ENCODE measurements around the gene EXOC4.
"Not testable (repeated sequence)": the region's sequence is repeated elsewhere in the genome, so short reads cannot be mapped to it uniquely, and the experiment has no call there.

The EXOC4 gene

DNA sequence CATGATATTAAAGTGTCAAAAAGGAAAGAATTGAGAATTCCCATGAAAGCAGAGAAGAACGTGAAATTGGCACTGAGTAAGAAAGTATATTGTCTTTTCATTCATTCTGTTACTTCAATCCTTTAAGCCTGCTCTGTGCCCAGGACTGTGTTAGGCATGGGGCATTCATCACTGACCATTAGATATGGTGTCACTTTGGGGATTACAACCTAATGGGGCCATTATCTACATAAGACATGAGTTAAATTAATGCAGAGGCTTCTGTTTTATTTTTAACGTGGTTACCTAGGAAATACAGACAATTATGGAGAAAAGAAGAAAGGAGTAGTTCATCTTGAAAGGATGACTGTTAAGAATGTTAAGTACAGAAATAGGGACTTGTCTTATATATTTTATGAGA lies 710.8 kb downstream of the EXOC4 start:
- no peak for DNase-seq

GRCh38 chr7:133971625-133972024 lies 718.7 kb downstream of the EXOC4 start:
- DNase-seq: no peak

DNA sequence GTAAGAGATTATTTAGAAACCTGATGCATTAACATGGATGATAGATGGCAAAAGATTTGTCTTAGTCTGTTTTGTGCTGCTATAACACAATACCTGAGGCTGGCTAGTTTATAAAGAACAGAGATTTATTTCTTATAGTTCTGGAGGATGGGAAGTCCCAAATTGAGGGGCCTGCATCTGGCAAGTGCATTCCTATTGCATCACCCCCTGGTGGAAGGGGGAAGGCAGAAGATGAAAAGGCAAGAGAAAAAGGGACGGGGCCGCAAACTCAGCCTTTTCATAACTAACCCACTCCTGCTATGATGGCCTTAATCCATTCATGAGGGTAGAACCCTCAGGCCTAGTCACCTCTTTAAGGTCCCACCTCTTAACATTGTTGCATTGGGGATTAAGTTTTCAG lies 720.8 kb downstream of the EXOC4 start:
- DNase-seq: no peak

GRCh38 chr7:133975130-133975529 lies 722.3 kb downstream of the EXOC4 start:
- DNase-seq: no peak

GRCh38 chr7:133976140-133976539 lies 723.3 kb downstream of the EXOC4 start:
- no peak for DNase-seq

GRCh38 chr7:133977409-133978274 lies 724.8 kb downstream of the EXOC4 start:
- DNase-seq: no peak

DNA sequence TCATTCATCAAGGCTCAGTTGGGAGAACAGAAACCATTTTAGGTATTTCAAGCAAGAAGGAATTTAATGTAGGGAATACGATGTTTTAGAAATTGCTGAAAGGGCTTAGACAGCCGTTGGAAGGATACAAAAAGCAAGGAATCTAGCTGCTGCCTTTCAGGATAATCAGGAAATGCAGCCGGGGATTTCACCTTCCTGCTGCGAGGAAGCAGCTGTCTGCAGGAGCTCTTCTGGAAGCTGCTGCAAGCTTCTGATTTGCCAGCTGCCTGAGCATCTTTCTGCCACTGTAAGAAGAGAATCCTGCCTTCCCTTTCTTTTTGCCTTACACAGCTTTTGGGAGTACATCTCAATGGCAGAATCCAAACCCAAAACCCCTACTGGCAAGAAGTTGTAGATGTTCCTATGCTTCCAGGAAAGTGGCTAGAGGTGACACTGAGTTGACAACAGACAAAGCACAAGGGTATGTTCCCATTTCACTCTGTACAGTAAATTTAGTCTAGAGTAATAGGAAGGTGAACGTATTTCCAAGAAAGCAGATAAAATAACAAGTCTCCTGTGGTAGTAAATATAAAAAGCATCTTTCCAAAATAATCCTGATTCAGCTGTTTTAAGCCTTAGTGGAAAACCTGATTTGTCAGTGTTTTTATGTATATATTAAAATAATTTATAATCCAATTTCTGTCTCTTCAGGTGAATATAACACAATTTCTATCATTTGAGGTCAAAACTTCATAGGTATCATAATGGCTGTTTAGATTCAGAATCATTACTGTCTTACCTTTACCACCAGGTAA lies 725.8 kb downstream of the EXOC4 start:
- DNase-seq: no peak

DNA sequence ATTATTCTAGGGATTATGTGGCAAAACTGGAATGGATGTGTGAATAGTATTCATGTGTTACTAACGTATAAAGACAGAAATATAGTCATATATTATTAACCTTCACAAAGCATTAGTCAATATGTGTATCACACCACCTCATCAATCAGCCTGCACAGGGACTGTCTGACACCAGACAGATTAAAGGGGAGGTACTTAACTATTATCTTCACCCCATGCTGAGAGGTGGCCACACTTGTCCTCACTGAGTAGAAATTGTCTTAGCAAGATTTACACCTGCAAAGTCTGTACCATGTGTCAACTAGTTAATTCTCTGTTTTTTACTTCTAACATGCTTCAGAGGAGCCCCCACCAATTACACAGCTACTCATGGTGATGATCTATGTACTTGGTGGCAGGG lies 727.9 kb downstream of the EXOC4 start:
- DNase-seq: no peak

DNA sequence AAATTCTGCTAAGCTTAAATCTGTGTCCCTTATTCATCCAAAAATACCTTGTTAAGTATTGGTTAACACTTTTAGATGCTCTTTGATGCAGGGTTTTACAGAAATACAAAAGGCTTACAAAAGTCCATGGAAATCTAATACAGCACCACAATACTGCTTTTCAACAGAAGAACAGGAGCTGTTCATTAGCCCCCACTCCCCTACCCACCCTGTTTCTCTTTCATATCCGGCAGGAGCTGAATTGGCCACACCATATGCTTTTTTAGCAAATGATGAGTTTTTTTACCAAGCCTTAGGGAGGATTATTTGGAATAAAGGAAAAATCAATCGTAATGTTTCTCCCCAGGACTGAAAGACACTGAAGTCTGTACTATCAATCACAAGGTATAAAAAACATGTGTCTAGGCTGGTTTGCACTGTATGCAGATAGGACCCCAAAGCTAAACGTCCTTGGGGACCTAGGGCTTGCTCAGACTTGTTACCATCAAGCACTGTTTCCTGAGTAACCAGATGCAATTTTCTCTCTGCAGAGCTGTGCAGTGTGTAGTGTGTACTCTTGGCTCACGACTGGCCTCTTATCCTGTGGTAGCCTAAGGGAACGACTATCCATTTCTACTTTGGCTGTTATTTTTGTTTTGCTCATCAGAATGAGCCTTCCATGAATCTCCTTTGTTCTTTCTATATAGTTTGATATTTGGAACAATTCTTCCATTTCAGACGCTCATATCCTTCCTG lies 731.0 kb downstream of the EXOC4 start:
- DNase-seq: no peak

DNA sequence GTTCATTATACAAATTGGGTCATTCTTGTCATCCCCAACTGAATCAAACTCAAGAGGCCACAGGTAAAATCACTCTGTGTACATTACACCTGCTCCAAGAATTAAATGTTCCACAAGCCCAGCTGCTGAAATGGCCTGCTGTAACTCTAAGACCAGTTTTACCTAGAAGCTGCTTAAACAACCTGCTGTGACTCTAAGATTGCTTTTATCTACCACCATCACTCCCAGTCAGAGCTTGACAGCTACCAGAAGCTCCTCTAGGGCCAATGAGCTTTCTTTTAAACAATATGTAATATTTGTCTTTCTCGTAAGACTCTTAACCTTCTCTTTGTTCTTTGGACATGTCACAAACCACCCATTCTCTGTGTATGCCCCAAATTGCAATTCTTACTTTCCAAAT lies 732.4 kb downstream of the EXOC4 start:
- DNase-seq: no peak

DNA sequence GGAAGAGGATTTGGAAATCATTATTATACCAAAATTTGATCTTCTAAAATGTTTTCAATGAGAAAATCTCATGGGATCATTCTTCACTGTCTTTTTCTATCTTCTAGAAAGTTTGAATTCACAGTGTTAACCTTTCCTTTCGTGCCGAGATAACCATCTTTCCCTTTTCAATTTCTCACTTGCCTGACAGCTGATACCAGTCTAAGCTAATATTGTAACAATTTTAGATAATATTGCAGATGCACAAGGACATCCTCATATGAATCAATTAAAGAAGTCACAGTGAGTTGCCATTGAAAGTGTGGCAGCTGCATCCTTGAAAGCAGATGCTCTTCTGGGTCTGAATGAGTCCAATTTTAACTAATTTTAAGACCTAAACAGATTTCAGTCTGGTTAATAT lies 734.7 kb downstream of the EXOC4 start:
- DNase-seq: no peak

- DNase-seq: no peak
These were observed 740.7 kb downstream of the EXOC4 start for GRCh38 chr7:133993547-133993946.

DNA sequence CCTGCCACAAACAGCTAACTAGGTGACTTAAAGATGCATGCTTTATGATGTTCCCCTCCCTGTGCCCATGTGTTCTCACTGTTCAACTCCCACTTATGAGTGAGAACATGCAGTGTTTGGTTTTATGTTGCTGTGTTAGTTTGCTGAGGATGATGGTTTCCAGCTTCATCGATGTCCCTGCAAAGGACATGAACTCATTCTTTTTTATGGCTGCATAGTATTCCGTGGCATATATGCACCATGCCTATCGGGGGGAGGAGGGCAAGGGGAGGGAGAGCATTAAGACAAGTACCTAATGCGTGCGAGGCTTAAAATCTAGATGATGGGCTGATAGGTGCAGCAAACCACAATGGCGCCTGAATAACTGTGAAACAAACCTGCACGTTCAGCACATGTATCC lies 741.2 kb downstream of the EXOC4 start:
- DNase-seq: not testable (repeated sequence)

DNA sequence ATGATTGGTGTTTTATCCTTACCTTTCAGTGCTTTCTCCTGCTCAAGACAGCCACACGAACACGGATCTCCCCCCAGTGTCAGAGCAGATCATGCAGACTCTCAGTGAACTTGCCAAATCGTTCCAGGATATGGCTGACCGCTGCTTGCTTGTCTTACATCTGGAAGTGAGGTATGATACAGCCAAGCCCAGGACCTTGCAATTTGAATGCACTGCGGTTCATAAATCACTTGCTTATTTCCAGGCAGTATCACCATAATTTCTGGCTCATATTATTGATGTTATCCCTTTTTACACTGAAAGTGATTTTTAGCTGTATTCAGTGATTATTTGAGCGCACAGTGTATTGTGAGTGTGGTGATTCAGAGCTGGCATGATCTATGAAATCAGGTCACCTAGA lies 744.6 kb downstream of the EXOC4 start:
- DNase-seq: no peak

DNA sequence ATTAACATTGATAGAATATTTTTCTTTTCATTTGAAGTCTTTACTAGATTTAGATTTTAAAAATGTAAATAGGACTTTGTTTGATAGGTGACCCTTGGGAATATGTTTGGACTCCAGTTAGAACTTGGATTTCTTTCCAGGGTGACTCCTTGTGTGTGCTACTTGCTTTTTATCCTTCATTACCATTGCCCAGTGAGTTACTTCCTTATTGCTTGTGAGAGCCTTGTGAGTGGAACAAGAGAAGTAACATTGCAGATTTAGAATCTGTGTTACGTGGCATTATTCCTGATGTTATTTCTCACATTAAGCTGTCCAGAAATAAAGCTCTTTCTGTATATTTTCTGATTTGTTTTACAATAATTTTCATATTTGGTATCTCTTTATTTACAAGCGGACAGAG lies 746.3 kb downstream of the EXOC4 start:
- no peak for DNase-seq

DNA sequence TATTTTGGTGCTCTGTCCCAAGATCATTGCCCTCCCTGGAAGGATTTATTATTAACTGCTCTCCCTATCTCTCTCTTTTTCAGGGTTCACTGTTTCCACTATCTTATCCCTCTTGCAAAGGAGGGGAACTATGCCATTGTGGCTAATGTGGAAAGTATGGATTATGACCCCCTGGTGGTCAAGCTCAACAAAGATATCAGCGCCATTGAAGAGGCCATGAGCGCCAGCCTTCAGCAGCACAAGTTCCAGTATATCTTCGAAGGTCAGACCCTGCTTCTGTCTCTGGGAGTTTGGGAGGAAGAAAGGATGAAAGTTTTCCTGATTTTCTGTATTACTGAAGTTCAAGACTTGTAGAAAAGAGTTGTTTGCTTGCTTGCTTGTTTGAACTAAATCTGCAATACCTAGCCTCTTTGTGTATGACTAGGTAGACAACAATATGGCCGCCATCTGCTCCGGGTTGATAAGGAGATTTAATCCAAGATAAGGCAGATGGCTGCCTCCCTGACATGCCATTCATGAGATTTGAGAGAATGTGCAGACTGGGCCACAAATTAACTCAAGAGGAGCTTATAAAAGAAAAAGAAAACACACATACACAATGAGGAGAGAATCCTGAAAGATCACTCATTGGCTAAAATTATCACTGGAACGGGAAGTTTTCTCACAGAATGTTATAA lies 752.1 kb downstream of the EXOC4 start:
- DNase-seq: no peak

- DNase-seq: no peak
These were observed 756.6 kb downstream of the EXOC4 start for GRCh38 chr7:134009314-134010110.

DNA sequence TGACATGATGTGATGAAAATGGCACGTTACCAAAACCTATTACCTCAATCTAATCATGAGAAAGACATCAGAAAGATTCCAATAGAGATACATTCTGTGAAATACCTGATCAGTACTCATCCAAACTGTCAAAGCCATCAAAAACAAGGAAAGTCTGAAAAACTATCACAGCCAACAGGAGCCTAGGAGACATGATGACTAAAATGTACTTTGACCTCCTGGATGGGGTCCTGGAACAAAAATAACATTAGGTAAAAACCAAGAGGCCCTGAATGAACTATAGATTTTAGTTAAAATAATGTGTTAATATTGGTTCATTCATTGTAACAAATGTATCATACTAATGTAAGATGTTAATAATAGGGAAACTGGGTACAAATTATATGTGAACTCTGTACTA lies 760.4 kb downstream of the EXOC4 start:
- DNase-seq: no peak

GRCh38 chr7:134014935-134015334 lies 762.1 kb downstream of the EXOC4 start:
- no peak for DNase-seq

DNA sequence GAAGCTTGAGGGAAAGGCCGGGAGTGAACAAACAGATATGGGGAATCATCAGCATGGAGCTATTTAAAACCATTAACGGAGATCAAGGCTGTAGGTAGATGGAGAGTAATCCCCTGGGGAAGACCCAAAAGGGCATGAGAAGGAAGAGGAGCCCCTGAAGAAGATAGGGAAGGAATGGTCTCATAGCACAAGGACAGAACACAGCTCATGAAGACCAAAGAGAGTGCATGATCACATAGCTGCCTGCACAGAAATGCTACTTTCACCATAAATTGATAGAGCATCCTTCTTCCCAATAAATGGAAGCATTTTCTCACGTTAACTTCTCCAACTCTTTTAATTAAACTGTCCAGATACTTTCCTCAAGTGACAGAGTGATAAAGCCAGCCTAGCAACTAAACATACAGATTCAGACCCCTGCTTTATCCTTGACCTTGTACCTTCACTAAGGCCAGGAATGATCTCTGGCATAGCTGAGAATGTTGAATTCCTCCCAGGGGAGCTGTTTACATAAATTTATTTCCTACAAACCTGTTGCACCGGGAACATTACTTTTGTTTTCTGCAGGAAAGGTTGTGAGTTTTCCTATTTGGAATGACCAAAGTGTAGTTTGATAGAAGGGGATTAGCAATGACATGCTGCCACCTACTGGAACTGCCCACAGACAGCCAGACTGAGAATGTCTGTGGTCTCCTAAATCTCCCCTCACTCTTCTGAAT lies 763.5 kb downstream of the EXOC4 start:
- no peak for DNase-seq

- no peak for DNase-seq
These were observed 764.0 kb downstream of the EXOC4 start for GRCh38 chr7:134016942-134017303.

GRCh38 chr7:134018306-134018705 lies 765.4 kb downstream of the EXOC4 start:
- DNase-seq: no peak
